ENCODE results near the gene ITIH5. TPM values are rescaled to one million over a fixed set of nuclear protein-coding genes. Genes with fewer than 3 reads are reported as not detected.

Gene ITIH5
- total RNA-seq, 6 experiments from 2014 or later, result 0.20 to 0.62 (median 0.48) TPM

- no peak overlapping the region for H3K4me3 ChIP-seq
- H3K36me3 ChIP-seq, result no peaks in the 10 kb centered on the region
- intact Hi-C loops (cut with DNase I), result no loop called here
- DNase-seq, result no peak
- WGBS (ENCODE audit: insufficient coverage, low coverage, low lambda C conversion rate, missing lambda C conversion rate), result 70% methylated on average over 7 of the region's 7 CpGs
- TF ChIP-seq POLR2A (IDR thresholded peaks at IDR 0.05), result no peak
- TF ChIP-seq, protein P1, sequence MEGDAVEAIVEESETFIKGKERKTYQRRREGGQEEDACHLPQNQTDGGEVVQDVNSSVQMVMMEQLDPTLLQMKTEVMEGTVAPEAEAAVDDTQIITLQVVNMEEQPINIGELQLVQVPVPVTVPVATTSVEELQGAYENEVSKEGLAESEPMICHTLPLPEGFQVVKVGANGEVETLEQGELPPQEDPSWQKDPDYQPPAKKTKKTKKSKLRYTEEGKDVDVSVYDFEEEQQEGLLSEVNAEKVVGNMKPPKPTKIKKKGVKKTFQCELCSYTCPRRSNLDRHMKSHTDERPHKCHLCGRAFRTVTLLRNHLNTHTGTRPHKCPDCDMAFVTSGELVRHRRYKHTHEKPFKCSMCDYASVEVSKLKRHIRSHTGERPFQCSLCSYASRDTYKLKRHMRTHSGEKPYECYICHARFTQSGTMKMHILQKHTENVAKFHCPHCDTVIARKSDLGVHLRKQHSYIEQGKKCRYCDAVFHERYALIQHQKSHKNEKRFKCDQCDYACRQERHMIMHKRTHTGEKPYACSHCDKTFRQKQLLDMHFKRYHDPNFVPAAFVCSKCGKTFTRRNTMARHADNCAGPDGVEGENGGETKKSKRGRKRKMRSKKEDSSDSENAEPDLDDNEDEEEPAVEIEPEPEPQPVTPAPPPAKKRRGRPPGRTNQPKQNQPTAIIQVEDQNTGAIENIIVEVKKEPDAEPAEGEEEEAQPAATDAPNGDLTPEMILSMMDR (IDR thresholded peaks at IDR 0.05), result no peak
- no peaks in the 10 kb centered on the region for H3K9me3 ChIP-seq
- H3K27me3 ChIP-seq, result no peaks in the 10 kb centered on the region
- no peak for ATAC-seq
- H3K27ac ChIP-seq, result no peak overlapping the region
- H3K4me1 ChIP-seq, result no peaks in the 10 kb centered on the region
These were observed 55.9 kb downstream of the ITIH5 start for GRCh38 chr10:7610651-7611389.

DNA sequence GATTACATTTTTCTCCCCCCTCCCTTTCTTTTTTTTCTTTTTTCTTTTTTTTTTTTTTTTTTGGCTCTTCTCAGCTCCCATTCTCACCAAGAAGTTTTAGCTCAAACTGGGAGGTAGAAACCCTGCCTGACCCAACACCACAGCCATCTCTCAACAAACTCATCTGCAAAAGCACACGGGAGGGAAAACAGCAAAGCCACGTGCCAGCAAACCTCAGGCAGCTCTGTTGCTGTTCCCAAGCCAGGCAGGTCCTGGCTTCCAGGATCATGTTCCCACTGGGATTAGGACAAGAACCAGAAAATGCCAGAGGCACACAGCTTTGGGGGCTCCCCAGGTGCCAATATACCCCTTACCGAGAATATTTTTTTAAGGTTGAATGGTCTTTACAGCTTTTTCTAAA, 56.7 kb downstream of the ITIH5 start:
- H3K36me3 ChIP-seq, result no peaks in the 10 kb centered on the region
- 51% methylated on average over 3 of the region's 3 CpGs for WGBS (ENCODE audit: insufficient coverage, low coverage, low lambda C conversion rate, missing lambda C conversion rate)
- H3K4me1 ChIP-seq, result no peaks in the 10 kb centered on the region
- TF ChIP-seq, protein P1 (IDR thresholded peaks at IDR 0.05), result no peak
- TF ChIP-seq POLR2A (IDR thresholded peaks at IDR 0.05), result no peak
- intact Hi-C loops (cut with DNase I), result no loop called here
- no peak overlapping the region for H3K4me3 ChIP-seq
- H3K27me3 ChIP-seq, result no peaks in the 10 kb centered on the region
- ATAC-seq (no peak), DNase-seq (no peak)
- no peaks in the 10 kb centered on the region for H3K9me3 ChIP-seq
- H3K27ac ChIP-seq, result no peak overlapping the region

GRCh38 chr10:7609556-7609955, 57.2 kb downstream of the ITIH5 start:
- WGBS (ENCODE audit: insufficient coverage, low coverage, low lambda C conversion rate, missing lambda C conversion rate), result 60% methylated on average over 5 of the region's 5 CpGs
- TF ChIP-seq POLR2A (IDR thresholded peaks at IDR 0.05), result no peak
- TF ChIP-seq, protein P1 (IDR thresholded peaks at IDR 0.05), result no peak
- ATAC-seq (no peak), DNase-seq (no peak)
- no peaks in the 10 kb centered on the region for H3K27me3 ChIP-seq
- intact Hi-C loops (cut with DNase I), result no loop called here
- H3K27ac ChIP-seq, result no peak overlapping the region
- H3K4me1 ChIP-seq, result no peaks in the 10 kb centered on the region
- no peak overlapping the region for H3K4me3 ChIP-seq
- no peaks in the 10 kb centered on the region for H3K36me3 ChIP-seq
- no peaks in the 10 kb centered on the region for H3K9me3 ChIP-seq

- DNase-seq, result no peak
- no peak for ATAC-seq
- no peak overlapping the region for H3K4me3 ChIP-seq
- no peak overlapping the region for H3K27ac ChIP-seq
- TF ChIP-seq, protein P1 (IDR thresholded peaks at IDR 0.05), result no peak
- no peak for TF ChIP-seq POLR2A (IDR thresholded peaks at IDR 0.05)
- WGBS (ENCODE audit: insufficient coverage, low coverage, low lambda C conversion rate, missing lambda C conversion rate), result 81% methylated on average over 10 of the region's 11 CpGs
- H3K4me1 ChIP-seq, result no peaks in the 10 kb centered on the region
- H3K27me3 ChIP-seq, result no peaks in the 10 kb centered on the region
- H3K9me3 ChIP-seq, result no peaks in the 10 kb centered on the region
- intact Hi-C loops (cut with DNase I), result no loop called here
- no peaks in the 10 kb centered on the region for H3K36me3 ChIP-seq
These were observed 58.8 kb downstream of the ITIH5 start for GRCh38 chr10:7608001-7608400.
